Body of pancreas (tissue), 4 donors: Measurements from ENCODE around the gene CLIC3. TPM values are rescaled to one million over a fixed set of nuclear protein-coding genes. Genes with fewer than 3 reads are reported as not detected.

Experiments used
- ATAC-seq: fragments of 150-250 bp; one replicate; pipeline ENCODE4 v1.9.1; 2016
- DNase-seq, 4 donors: peaks; one replicate each; pipeline ENCODE4 v3.0.0-alpha.2; 2019
- H3K27ac ChIP-seq, 4 donors: fragments of 200-600 bp; sonication (generic); 1 replicate in 3 of 4; 2 replicates in 1 of 4; pipeline versions ENCODE4 v1.5.1 to v1.6.1; 2016 to 2019; ENCODE audit warnings: mild to moderate bottlenecking in 1 of 4, mixed read lengths in 1 of 4, moderate library complexity in 1 of 4
- H3K27me3 ChIP-seq, 2 donors: fragments of 200-600 bp; sonication (generic); one replicate each; pipeline ENCODE4 v1.6.0; 2016; ENCODE audit warnings: mild to moderate bottlenecking in 1 of 2
- H3K36me3 ChIP-seq, 2 donors: fragments of 200-600 bp; sonication (generic); replicated peaks in 1 of 2; 2 replicates each; pipeline ENCODE4 v1.5.1; 2016; ENCODE audit warnings: low read depth in 2 of 2; ENCODE audit not compliant: insufficient read depth in 1 of 2
- H3K4me1 ChIP-seq: fragments of 200-600 bp; sonication (generic); one replicate; pipeline ENCODE4 v1.6.0; 2016
- H3K4me3 ChIP-seq, 2 donors: fragments of 200-600 bp; sonication (generic); 1 replicate in 1 of 2; 2 replicates in 1 of 2; pipeline ENCODE4 v1.5.1; 2016 to 2019
- H3K9me3 ChIP-seq, 3 donors: fragments of 200-600 bp; sonication (generic); 1 replicate in 2 of 3; 2 replicates in 1 of 3; pipeline ENCODE4 v1.5.1; 2016
- POLR2A ChIP-seq, 3 donors: fragments of 450-650 bp; IDR thresholded peaks; one replicate each; pipeline ENCODE4 v1.6.1; 2016; ENCODE audit warnings: antibody characterized with exemption in 3 of 3, mild to moderate bottlenecking in 2 of 3
- WGBS, 2 donors: methylation state at CpG; one replicate each; pipeline ENCODE4 v1.1.5; 2017; 5-methylcytosine and 5-hydroxymethylcytosine counted together
- intact Hi-C: fragments of 100-400 bp; cut with DNase I; formaldehyde crosslinking; loops from one replicate; pipeline ENCODE4 v1.15.1; 2023
- total RNA-seq, 2 donors: library from RNA; depleted of rRNA; stranded (reverse); fragments of >200 nt; gene quantifications; one replicate each; pipeline ENCODE4 v1.1.0, GENCODE V29; 2016
- TF ChIP-seq, protein P1 (sequence below), 7 experiments: fragments of 450-650 bp in 4 of 7; fragments of 200-600 bp in 3 of 7; sonication (generic) in 3 of 7; IDR thresholded peaks; one replicate each; pipeline ENCODE4 v1.5.1; 2016 to 2019; ENCODE audit warnings: antibody characterized with exemption in 7 of 7

The CLIC3 gene
- total RNA-seq, 2 donors from 2014 or later: 2.0 TPM; not detected in 1

GRCh38 chr9:136969150-136969549 lies 27.2 kb downstream of the CLIC3 start:
- H3K4me3 ChIP-seq: no peak overlapping the region
- H3K9me3 ChIP-seq: no peaks in the 10 kb centered on the region
- TF ChIP-seq, protein P1, sequence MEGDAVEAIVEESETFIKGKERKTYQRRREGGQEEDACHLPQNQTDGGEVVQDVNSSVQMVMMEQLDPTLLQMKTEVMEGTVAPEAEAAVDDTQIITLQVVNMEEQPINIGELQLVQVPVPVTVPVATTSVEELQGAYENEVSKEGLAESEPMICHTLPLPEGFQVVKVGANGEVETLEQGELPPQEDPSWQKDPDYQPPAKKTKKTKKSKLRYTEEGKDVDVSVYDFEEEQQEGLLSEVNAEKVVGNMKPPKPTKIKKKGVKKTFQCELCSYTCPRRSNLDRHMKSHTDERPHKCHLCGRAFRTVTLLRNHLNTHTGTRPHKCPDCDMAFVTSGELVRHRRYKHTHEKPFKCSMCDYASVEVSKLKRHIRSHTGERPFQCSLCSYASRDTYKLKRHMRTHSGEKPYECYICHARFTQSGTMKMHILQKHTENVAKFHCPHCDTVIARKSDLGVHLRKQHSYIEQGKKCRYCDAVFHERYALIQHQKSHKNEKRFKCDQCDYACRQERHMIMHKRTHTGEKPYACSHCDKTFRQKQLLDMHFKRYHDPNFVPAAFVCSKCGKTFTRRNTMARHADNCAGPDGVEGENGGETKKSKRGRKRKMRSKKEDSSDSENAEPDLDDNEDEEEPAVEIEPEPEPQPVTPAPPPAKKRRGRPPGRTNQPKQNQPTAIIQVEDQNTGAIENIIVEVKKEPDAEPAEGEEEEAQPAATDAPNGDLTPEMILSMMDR (IDR thresholded peaks at IDR 0.05): no peak
- no peak for TF ChIP-seq POLR2A (IDR thresholded peaks at IDR 0.05)
- no peaks in the 10 kb centered on the region for H3K27me3 ChIP-seq
- ATAC-seq (no peak), DNase-seq (no peak)
- H3K27ac ChIP-seq: no peak overlapping the region
- intact Hi-C loops: no loop called here
- H3K4me1 ChIP-seq: peaks cover 7% of the 10 kb centered on the region
- no peaks in the 10 kb centered on the region for H3K36me3 ChIP-seq
- 79% methylated on average over 10 of the region's 17 CpGs; no CpG with 5 or more reads in 1 of the 2 donors for WGBS, 2 donors

DNA sequence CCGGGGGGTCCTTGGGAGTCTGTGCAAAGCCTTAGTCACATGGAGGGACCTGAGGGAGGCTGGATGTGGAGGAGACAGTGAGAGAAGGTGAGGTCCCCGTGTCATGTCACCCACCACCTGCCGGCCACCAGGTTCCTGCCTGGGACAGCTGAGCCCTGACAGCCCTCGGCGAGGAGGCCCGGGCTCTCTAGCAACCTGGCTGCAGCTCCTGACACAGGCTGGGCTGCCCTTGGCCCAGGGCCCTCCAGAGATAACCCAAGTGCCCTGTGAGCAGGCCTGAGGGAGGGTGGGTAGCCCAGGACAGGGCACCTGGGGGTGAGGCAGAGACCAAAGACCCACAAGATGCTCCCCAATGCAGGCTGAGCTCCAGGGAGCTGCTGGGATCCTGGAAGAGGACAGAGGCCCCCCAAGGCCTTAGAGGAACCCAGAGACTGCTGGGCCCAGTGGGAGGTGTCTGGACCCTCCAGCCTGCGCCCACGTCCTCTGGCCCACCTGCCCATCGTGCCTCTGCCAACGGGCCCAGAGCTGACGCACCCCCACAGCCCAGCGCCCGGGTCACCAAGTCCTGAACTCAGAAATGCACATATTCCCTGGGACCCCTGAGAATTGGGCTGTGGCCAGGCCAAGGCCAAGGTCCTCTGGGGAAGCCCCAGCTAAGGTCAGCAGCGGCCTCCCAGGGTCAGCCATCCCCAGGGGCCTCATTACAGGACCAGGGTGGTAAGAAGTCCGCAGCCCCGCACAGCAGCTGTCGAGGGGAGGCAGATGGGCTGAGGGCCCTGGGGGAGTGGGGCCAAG lies 27.8 kb downstream of the CLIC3 start:
- no peak for DNase-seq
- WGBS, 2 donors: 51 to 76% methylated on average over 3 to 15 of the region's 17 CpGs

GRCh38 chr9:136965771-136966484 lies 30.4 kb downstream of the CLIC3 start:
- Histone ChIP-seq H3K4me3 (no peak overlapping the region), H3K9me3 (no peaks in the 10 kb centered on the region), H3K36me3 (no peaks in the 10 kb centered on the region), H3K27ac (no peak overlapping the region), H3K4me1 (peaks cover 7% of the 10 kb centered on the region), H3K27me3 (no peaks in the 10 kb centered on the region)
- no peak for TF ChIP-seq POLR2A (IDR thresholded peaks at IDR 0.05)
- intact Hi-C loops: no loop called here
- DNase-seq: no peak
- ATAC-seq: no peak
- 14 to 18% methylated on average over 23 of the region's 23 CpGs for WGBS, 2 donors

More for the DNA sequence above, 27.8 kb downstream of the CLIC3 start:
- H3K4me3 ChIP-seq: no peak overlapping the region
- intact Hi-C loops: no loop called here
- H3K4me1 ChIP-seq: peaks cover 7% of the 10 kb centered on the region
- H3K27ac ChIP-seq: no peak overlapping the region
- TF ChIP-seq, protein P1 (IDR thresholded peaks at IDR 0.05): no peak
- TF ChIP-seq POLR2A (IDR thresholded peaks at IDR 0.05): no peak
- no peak for ATAC-seq
- H3K9me3 ChIP-seq: no peaks in the 10 kb centered on the region
- H3K36me3 ChIP-seq: no peaks in the 10 kb centered on the region
- H3K27me3 ChIP-seq: no peaks in the 10 kb centered on the region

- ATAC-seq: no peak
- intact Hi-C loops: no loop called here
Measured at GRCh38 chr9:136964833-136965422, 31.4 kb downstream of the CLIC3 start.

More at GRCh38 chr9:136964833-136965422, 31.4 kb downstream of the CLIC3 start:
- H3K4me3 ChIP-seq: no peak overlapping the region
- H3K27me3 ChIP-seq: no peaks in the 10 kb centered on the region
- H3K9me3 ChIP-seq: no peaks in the 10 kb centered on the region
- DNase-seq: no peak
- TF ChIP-seq POLR2A (IDR thresholded peaks at IDR 0.05): no peak
- TF ChIP-seq, protein P1 (IDR thresholded peaks at IDR 0.05): no peak
- peaks cover 7% of the 10 kb centered on the region for H3K4me1 ChIP-seq
- H3K27ac ChIP-seq: no peak overlapping the region
- H3K36me3 ChIP-seq: no peaks in the 10 kb centered on the region
- WGBS, 2 donors: 78 to 81% methylated on average over 21 to 25 of the region's 26 CpGs
